Renal pelvis (tissue), 3 donors: ENCODE data around the gene CD55. TPM values are rescaled to one million over a fixed set of nuclear protein-coding genes. Genes with fewer than 3 reads are reported as not detected.

Experiments used
- polyA plus RNA-seq, 3 donors: library from polyadenylated mRNA; unstranded; fragments of 120-200 nt; gene quantifications; one replicate each; pipeline ENCODE4 v1.2.1, GENCODE V29; 2013; ENCODE audit not compliant: insufficient read length in 3 of 3

Gene CD55
- polyA plus RNA-seq, 3 donors = 37.2 to 49.6 (median 44.6) TPM

Other genes with a start within 250 kb of the CD55 start
- under 1 TPM; 0.20 to 0.74 (median 0.53) TPM for gene C4BPB, start 232.8 kb upstream of the CD55 start, polyA plus RNA-seq
- gene C4BPA, start 217.4 kb upstream of the CD55 start, polyA plus RNA-seq = under 1 TPM; 0.56 to 0.69 (median 0.59) TPM
- gene CR2, start 132.7 kb downstream of the CD55 start, polyA plus RNA-seq = 1 to 10 TPM; 1.3 to 3.6 (median 1.7) TPM
- gene CR1, start 174.5 kb downstream of the CD55 start, polyA plus RNA-seq = 10 to 100 TPM; 16.4 to 22.8 (median 16.6) TPM